ENCODE data around the gene ATAD3C.
"Not testable (repeated sequence)": the region's sequence is repeated elsewhere in the genome, so short reads cannot be mapped to it uniquely, and the experiment has no call there.

DNA sequence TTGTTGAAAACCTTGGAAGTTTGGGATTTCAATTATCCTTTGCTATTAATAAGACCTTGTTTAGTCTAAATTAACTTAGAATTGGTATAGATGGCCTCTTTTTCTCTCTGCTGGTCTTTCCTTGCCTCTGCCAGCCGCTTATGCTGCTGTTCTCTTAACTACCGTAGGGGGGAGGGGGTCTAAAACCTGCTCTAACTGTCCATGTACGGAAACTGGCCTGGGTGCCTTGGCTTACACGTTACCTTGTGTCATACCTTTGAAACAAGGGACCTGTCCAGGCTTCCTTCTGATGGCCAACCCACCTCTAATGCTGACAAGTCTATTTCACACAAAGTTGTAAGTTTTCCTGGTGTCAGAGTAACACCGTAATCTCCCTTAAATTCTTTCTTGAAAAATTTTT lies 32.1 kb upstream of the ATAD3C start:
- TF ChIP-seq, protein P1, sequence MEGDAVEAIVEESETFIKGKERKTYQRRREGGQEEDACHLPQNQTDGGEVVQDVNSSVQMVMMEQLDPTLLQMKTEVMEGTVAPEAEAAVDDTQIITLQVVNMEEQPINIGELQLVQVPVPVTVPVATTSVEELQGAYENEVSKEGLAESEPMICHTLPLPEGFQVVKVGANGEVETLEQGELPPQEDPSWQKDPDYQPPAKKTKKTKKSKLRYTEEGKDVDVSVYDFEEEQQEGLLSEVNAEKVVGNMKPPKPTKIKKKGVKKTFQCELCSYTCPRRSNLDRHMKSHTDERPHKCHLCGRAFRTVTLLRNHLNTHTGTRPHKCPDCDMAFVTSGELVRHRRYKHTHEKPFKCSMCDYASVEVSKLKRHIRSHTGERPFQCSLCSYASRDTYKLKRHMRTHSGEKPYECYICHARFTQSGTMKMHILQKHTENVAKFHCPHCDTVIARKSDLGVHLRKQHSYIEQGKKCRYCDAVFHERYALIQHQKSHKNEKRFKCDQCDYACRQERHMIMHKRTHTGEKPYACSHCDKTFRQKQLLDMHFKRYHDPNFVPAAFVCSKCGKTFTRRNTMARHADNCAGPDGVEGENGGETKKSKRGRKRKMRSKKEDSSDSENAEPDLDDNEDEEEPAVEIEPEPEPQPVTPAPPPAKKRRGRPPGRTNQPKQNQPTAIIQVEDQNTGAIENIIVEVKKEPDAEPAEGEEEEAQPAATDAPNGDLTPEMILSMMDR (IDR thresholded peaks at IDR 0.05), result not testable (repeated sequence)
- not testable (repeated sequence) for TF ChIP-seq POLR2A (IDR thresholded peaks at IDR 0.05)
